AG09319 (cell line): ENCODE results near the gene FGF10.

Source experiments
- DNase-seq: peaks from one replicate; pipeline ENCODE4 v3.0.0-alpha.2; 2010; ENCODE audit warnings: low read depth; ENCODE audit errors: extremely low read depth
- CTCF ChIP-seq: IDR thresholded peaks from 2 replicates; pipeline ENCODE4 v1.5.1; 2011; ENCODE audit warnings: low read depth, mild to moderate bottlenecking, inconsistent platforms, low read length, moderate library complexity

FGF10 gene

GRCh38 chr5:44382894-44383293 lies 6.3 kb downstream of the FGF10 start:
- TF ChIP-seq CTCF: no peak
- DNase-seq: no peak

- DNase-seq: no peak
- no peak for TF ChIP-seq CTCF
Measured at GRCh38 chr5:44377057-44377456, 12.2 kb downstream of the FGF10 start.

- TF ChIP-seq CTCF: no peak
- DNase-seq: no peak
Measured at GRCh38 chr5:44372028-44372427, 17.2 kb downstream of the FGF10 start.

- DNase-seq: no peak
- no peak for TF ChIP-seq CTCF
Measured at GRCh38 chr5:44367203-44367602, 22.0 kb downstream of the FGF10 start.

GRCh38 chr5:44365345-44365744 lies 23.9 kb downstream of the FGF10 start:
- no peak for DNase-seq
- TF ChIP-seq CTCF: no peak

- no peak for TF ChIP-seq CTCF
Measured at GRCh38 chr5:44364097-44364496, 25.1 kb downstream of the FGF10 start.

GRCh38 chr5:44361342-44362001 lies 27.7 kb downstream of the FGF10 start:
- TF ChIP-seq CTCF: no peak
- DNase-seq: no peak

More at GRCh38 chr5:44364097-44364496, 25.1 kb downstream of the FGF10 start:
- DNase-seq: no peak
